SK-N-SH treated with all-trans-retinoic acid at 6 μM for 48 hours (cell line): ENCODE results near the gene SPTB.

Experiments
- ARNTL ChIP-seq: fragments of 450-650 bp; formaldehyde crosslinking; IDR thresholded peaks from 2 replicates; pipeline ENCODE4 v1.5.0; 2020; ENCODE audit warnings: low read depth, mild to moderate bottlenecking, moderate library complexity, borderline replicate concordance
- CREB5 ChIP-seq: fragments of 250-450 bp; sonication (Bioruptor Pico); IDR thresholded peaks from 2 replicates; pipeline ENCODE4 v1.5.1; 2020; ENCODE audit warnings: low read depth, mild to moderate bottlenecking, moderate library complexity
- ESRRG ChIP-seq: fragments of 250-450 bp; sonication (Bioruptor Pico); IDR thresholded peaks from 2 replicates; pipeline ENCODE4 v1.6.1; 2021; ENCODE audit warnings: mild to moderate bottlenecking
- ISL1 ChIP-seq: fragments of 250-450 bp; sonication (Bioruptor Pico); IDR thresholded peaks from 2 replicates; pipeline ENCODE4 v2.1.2; 2022; ENCODE audit warnings: mild to moderate bottlenecking, moderate library complexity
- PPARA ChIP-seq: fragments of 250-450 bp; sonication (Bioruptor Pico); IDR thresholded peaks from 2 replicates; pipeline ENCODE4 v1.5.0; 2020; ENCODE audit warnings: mild to moderate bottlenecking, borderline replicate concordance
- RARB ChIP-seq: fragments of 250-450 bp; sonication (Bioruptor Pico); IDR thresholded peaks from 2 replicates; pipeline ENCODE4 v1.8.0; 2021; ENCODE audit warnings: mild to moderate bottlenecking, moderate library complexity
- SNAI2 ChIP-seq: fragments of 250-450 bp; sonication (Bioruptor Pico); IDR thresholded peaks from 2 replicates; pipeline ENCODE4 v1.5.0; 2020; ENCODE audit warnings: mild to moderate bottlenecking, moderate library complexity
- TCF4 ChIP-seq: fragments of 250-450 bp; sonication (Bioruptor Pico); IDR thresholded peaks from 2 replicates; pipeline ENCODE4 v1.8.0; 2021; ENCODE audit warnings: mild to moderate bottlenecking, moderate library complexity, borderline replicate concordance
- TOX ChIP-seq: fragments of 250-450 bp; sonication (Bioruptor Pico); IDR thresholded peaks from 2 replicates; pipeline ENCODE4 v1.8.0; 2021; ENCODE audit warnings: mild to moderate bottlenecking, moderate library complexity, borderline replicate concordance
- ZFP3 ChIP-seq: fragments of 250-450 bp; sonication (Bioruptor Pico); IDR thresholded peaks from 2 replicates; pipeline ENCODE4 v1.5.0; 2020; ENCODE audit warnings: mild to moderate bottlenecking, moderate library complexity
- ZNF70 ChIP-seq: fragments of 450-650 bp; formaldehyde crosslinking; IDR thresholded peaks from 2 replicates; pipeline ENCODE4 v1.5.0; 2020; ENCODE audit warnings: mild to moderate bottlenecking, moderate library complexity
- TF ChIP-seq, protein P1 (sequence below): fragments of 250-450 bp; sonication (Bioruptor Pico); IDR thresholded peaks from 2 replicates; pipeline ENCODE4 v1.8.0; 2020; ENCODE audit warnings: mild to moderate bottlenecking, moderate library complexity, borderline replicate concordance
- TF ChIP-seq, protein P2 (sequence below): fragments of 250-450 bp; sonication (Bioruptor Pico); IDR thresholded peaks from 2 replicates; pipeline ENCODE4 v1.5.0; 2020; ENCODE audit warnings: mild to moderate bottlenecking, moderate library complexity

GRCh38 chr14:64826333-64826732 lies 53.4 kb downstream of the SPTB start:
- TF ChIP-seq, protein P1, sequence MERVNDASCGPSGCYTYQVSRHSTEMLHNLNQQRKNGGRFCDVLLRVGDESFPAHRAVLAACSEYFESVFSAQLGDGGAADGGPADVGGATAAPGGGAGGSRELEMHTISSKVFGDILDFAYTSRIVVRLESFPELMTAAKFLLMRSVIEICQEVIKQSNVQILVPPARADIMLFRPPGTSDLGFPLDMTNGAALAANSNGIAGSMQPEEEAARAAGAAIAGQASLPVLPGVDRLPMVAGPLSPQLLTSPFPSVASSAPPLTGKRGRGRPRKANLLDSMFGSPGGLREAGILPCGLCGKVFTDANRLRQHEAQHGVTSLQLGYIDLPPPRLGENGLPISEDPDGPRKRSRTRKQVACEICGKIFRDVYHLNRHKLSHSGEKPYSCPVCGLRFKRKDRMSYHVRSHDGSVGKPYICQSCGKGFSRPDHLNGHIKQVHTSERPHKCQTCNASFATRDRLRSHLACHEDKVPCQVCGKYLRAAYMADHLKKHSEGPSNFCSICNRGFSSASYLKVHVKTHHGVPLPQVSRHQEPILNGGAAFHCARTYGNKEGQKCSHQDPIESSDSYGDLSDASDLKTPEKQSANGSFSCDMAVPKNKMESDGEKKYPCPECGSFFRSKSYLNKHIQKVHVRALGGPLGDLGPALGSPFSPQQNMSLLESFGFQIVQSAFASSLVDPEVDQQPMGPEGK (CRISPR knock-in tag): no peak
- TF ChIP-seq ISL1 (CRISPR knock-in tag) (no peak), TOX (CRISPR knock-in tag) (no peak), ZFP3 (CRISPR knock-in tag) (no peak), ESRRG (CRISPR knock-in tag) (no peak), TCF4 (CRISPR knock-in tag) (no peak), CREB5 (CRISPR knock-in tag) (no peak), PPARA (no peak), RARB (CRISPR knock-in tag) (no peak), ZNF70 (CRISPR knock-in tag) (no peak), ARNTL (CRISPR knock-in tag) (no peak), SNAI2 (CRISPR knock-in tag) (no peak)
- TF ChIP-seq, protein P2, sequence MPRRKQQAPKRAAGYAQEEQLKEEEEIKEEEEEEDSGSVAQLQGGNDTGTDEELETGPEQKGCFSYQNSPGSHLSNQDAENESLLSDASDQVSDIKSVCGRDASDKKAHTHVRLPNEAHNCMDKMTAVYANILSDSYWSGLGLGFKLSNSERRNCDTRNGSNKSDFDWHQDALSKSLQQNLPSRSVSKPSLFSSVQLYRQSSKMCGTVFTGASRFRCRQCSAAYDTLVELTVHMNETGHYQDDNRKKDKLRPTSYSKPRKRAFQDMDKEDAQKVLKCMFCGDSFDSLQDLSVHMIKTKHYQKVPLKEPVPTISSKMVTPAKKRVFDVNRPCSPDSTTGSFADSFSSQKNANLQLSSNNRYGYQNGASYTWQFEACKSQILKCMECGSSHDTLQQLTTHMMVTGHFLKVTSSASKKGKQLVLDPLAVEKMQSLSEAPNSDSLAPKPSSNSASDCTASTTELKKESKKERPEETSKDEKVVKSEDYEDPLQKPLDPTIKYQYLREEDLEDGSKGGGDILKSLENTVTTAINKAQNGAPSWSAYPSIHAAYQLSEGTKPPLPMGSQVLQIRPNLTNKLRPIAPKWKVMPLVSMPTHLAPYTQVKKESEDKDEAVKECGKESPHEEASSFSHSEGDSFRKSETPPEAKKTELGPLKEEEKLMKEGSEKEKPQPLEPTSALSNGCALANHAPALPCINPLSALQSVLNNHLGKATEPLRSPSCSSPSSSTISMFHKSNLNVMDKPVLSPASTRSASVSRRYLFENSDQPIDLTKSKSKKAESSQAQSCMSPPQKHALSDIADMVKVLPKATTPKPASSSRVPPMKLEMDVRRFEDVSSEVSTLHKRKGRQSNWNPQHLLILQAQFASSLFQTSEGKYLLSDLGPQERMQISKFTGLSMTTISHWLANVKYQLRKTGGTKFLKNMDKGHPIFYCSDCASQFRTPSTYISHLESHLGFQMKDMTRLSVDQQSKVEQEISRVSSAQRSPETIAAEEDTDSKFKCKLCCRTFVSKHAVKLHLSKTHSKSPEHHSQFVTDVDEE (CRISPR knock-in tag): no peak
